Epithelial cell of esophagus (primary cell): ENCODE measurements around the gene KRTCAP3.

Experiments used
- DNase-seq: peaks from one replicate; pipeline ENCODE4 v3.0.0; 2010; ENCODE audit warnings: low read depth
- H3K4me3 ChIP-seq: 2 replicates; pipeline ENCODE4 v1.5.1; 2011; ENCODE audit warnings: mild to moderate bottlenecking, low read length, control low read depth
- CTCF ChIP-seq: IDR thresholded peaks from 2 replicates; pipeline ENCODE4 v1.5.1; 2011; ENCODE audit warnings: low read depth, mild to moderate bottlenecking, low read length, control low read depth, inconsistent platforms; ENCODE audit not compliant: insufficient read depth; ENCODE audit errors: missing control alignments

The KRTCAP3 gene

DNA sequence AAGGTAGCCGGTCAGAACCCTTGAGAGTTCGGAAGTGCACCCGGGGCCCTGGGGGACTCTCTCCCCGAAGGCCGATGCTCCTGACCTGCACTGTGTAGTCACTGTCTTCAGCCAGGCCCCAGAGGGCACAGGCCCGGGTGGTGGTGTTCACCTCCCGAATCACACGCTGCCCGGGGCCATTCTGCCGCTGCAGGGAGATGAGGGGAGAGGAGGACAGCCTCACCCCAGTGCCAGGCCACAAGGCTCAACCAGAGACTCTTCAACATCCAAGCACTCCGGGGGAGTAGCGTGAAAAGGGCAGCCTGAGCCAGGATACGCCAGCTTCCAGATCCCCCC is 51.7 kb downstream of the KRTCAP3 start:
- no peak for TF ChIP-seq CTCF
- H3K4me3 ChIP-seq, result no peak overlapping the region

More for the DNA sequence above, 51.7 kb downstream of the KRTCAP3 start:
- no peak for DNase-seq
